Stomach (tissue), 9 donors: Measurements from ENCODE around the gene MEGF9. TPM values are rescaled to one million over a fixed set of nuclear protein-coding genes. Genes with fewer than 3 reads are reported as not detected.

Experiments
- DNase-seq, 2 donors: peaks; one replicate each; pipeline versions ENCODE4 v3.0.0 to v3.0.0-alpha.2; 2013 to 2019
- H3K27ac ChIP-seq, 5 donors: fragments of 200-600 bp in 4 of 5; sonication (generic) in 4 of 5; one replicate each; pipeline ENCODE4 v1.5.1; 2013 to 2019; ENCODE audit warnings: mild to moderate bottlenecking in 1 of 5, moderate library complexity in 1 of 5
- H3K27me3 ChIP-seq, 3 donors: fragments of 200-600 bp; sonication (generic); one replicate each; pipeline ENCODE4 v1.5.1; 2017 to 2019; ENCODE audit warnings: mixed run types in 1 of 3
- H3K36me3 ChIP-seq, 4 donors: fragments of 200-600 bp; sonication (generic); 1 replicate in 3 of 4; 2 replicates in 1 of 4; pipeline ENCODE4 v1.5.1; 2016 to 2019
- H3K4me1 ChIP-seq, 4 donors: fragments of 200-600 bp; sonication (generic); one replicate each; pipeline ENCODE4 v1.5.1; 2016 to 2019
- H3K4me3 ChIP-seq, 4 donors: fragments of 200-600 bp; sonication (generic) in 3 of 4; one replicate each; pipeline ENCODE4 v1.5.1; 2016 to 2019; ENCODE audit warnings: mild to moderate bottlenecking in 1 of 4
- H3K9me3 ChIP-seq, 4 donors: fragments of 200-600 bp; sonication (generic); one replicate each; pipeline ENCODE4 v1.5.1; 2016 to 2019
- EP300 ChIP-seq: sonication (generic); formaldehyde crosslinking; IDR thresholded peaks from one replicate; pipeline ENCODE4 v1.6.1; 2017; ENCODE audit warnings: antibody characterized with exemption
- POLR2A ChIP-seq, 4 donors: fragments of 450-650 bp; IDR thresholded peaks; one replicate each; pipeline ENCODE4 v1.6.1; 2016; ENCODE audit warnings: antibody characterized with exemption in 4 of 4, control low read depth in 2 of 4, mild to moderate bottlenecking in 1 of 4, moderate library complexity in 1 of 4
- POLR2AphosphoS5 ChIP-seq, 3 donors: sonication (generic); formaldehyde crosslinking; IDR thresholded peaks; one replicate each; pipeline ENCODE4 v1.6.1; 2016; ENCODE audit warnings: antibody characterized with exemption in 3 of 3
- WGBS, 5 donors: extraction: QIAGEN DNeasy Blood & Tissue Kit in 3 of 5; methylation state at CpG; one replicate each; pipeline versions ENCODE4 v1.1.5 to v1.1.7; 2013 to 2018; 5-methylcytosine and 5-hydroxymethylcytosine counted together
- intact Hi-C: fragments of 100-400 bp; cut with DNase I; formaldehyde crosslinking; loops from one replicate; pipeline ENCODE4 v1.15.1; 2023; ENCODE audit warnings: low total_unique reads
- polyA plus RNA-seq, 3 donors: library from polyadenylated mRNA; stranded (reverse); fragments of 200-250 nt; gene quantifications; one replicate each; pipeline ENCODE4 v1.2.3, GENCODE V29; 2013
- total RNA-seq, 5 donors: library from RNA; depleted of rRNA; stranded (reverse); fragments of >200 nt; gene quantifications; one replicate each; pipeline versions ENCODE4 v1.1.0 to v1.2.3, GENCODE V29; 2014 to 2016
- TF ChIP-seq, protein P1 (sequence below), 7 experiments: fragments of 450-650 bp in 4 of 7; fragments of 200-600 bp in 3 of 7; sonication (generic) in 3 of 7; IDR thresholded peaks; one replicate each; pipeline ENCODE4 v1.5.1; 2016 to 2019; ENCODE audit warnings: antibody characterized with exemption in 7 of 7, control low read depth in 2 of 7, mild to moderate bottlenecking in 1 of 7
- donor health status: healthy with polysubstance abuse.
- donor health status: Bipolar disorder and iron deficiency.
- donor health status: healthy.

The MEGF9 gene
- total and polyA plus RNA-seq, 8 donors = 3.5 to 26.8 (median 8.1) TPM

DNA sequence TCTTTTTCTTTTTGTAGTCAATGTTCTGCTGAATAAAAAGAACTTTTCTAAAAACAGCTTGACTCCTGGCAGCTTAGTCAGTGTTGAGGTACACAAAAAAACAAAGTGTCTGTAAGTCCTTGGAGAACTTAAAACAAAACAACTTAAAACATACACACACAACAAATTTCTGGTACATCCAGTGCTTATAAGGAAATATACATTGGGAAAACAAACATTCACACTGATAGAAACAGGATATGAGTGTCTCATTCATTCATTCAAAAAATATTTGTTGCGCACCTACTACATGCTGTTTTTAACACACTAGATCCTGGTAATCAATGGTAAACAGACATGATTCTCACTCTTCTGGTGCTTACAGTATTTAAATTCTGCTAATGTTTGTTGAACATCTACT lies 27.4 kb upstream of the MEGF9 start:
- TF ChIP-seq, protein P1, sequence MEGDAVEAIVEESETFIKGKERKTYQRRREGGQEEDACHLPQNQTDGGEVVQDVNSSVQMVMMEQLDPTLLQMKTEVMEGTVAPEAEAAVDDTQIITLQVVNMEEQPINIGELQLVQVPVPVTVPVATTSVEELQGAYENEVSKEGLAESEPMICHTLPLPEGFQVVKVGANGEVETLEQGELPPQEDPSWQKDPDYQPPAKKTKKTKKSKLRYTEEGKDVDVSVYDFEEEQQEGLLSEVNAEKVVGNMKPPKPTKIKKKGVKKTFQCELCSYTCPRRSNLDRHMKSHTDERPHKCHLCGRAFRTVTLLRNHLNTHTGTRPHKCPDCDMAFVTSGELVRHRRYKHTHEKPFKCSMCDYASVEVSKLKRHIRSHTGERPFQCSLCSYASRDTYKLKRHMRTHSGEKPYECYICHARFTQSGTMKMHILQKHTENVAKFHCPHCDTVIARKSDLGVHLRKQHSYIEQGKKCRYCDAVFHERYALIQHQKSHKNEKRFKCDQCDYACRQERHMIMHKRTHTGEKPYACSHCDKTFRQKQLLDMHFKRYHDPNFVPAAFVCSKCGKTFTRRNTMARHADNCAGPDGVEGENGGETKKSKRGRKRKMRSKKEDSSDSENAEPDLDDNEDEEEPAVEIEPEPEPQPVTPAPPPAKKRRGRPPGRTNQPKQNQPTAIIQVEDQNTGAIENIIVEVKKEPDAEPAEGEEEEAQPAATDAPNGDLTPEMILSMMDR (IDR thresholded peaks at IDR 0.05) = no peak
- TF ChIP-seq POLR2A (IDR thresholded peaks at IDR 0.05) = no peak
- TF ChIP-seq POLR2AphosphoS5 (IDR thresholded peaks at IDR 0.05) = no peak
- no peak for TF ChIP-seq EP300
- Histone ChIP-seq H3K4me3 (no peak overlapping the region), H3K27me3 (no peaks in the 10 kb centered on the region), H3K27ac (no peak overlapping the region), H3K4me1 (peaks cover 0 to 7% (median 0%) of the 10 kb centered on the region in 4 donors), H3K36me3 (no peaks in the 10 kb centered on the region), H3K9me3 (no peaks in the 10 kb centered on the region)
- 89 to 97% (median 90%) methylated on average over 1 of the region's 1 CpG for WGBS, 5 donors
- intact Hi-C loops = no loop called here
- no peak for DNase-seq

DNA sequence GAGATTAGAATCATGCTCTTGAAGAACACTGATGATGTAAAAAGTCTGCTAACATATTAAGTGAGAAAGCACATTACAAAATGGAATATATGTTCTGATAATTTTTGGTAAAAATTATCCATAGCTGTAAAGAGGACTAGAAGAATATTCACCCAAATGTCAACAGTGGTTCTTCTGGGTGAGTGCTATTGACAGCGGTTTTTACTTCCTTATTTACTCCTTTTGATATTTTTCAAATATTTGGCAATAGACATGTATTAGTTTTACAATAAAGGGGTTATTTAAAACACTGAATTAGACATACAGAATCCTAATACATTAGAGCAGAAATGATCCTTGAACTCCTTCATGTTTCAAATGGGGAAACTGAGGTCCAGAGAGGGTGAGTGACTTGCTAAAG lies 26.9 kb upstream of the MEGF9 start:
- TF ChIP-seq, protein P1 (IDR thresholded peaks at IDR 0.05) = no peak
- no peak for TF ChIP-seq EP300
- no peak for TF ChIP-seq POLR2A (IDR thresholded peaks at IDR 0.05)
- no peak for TF ChIP-seq POLR2AphosphoS5 (IDR thresholded peaks at IDR 0.05)
- Histone ChIP-seq H3K27ac (no peak overlapping the region), H3K4me3 (no peak overlapping the region), H3K9me3 (no peaks in the 10 kb centered on the region), H3K4me1 (peaks cover 0 to 8% (median 0%) of the 10 kb centered on the region in 4 donors), H3K36me3 (no peaks in the 10 kb centered on the region), H3K27me3 (no peaks in the 10 kb centered on the region)
- no peak for DNase-seq
- 23 to 48% (median 42%) methylated on average over 1 of the region's 1 CpG for WGBS, 5 donors
- intact Hi-C loops = no loop called here

DNA sequence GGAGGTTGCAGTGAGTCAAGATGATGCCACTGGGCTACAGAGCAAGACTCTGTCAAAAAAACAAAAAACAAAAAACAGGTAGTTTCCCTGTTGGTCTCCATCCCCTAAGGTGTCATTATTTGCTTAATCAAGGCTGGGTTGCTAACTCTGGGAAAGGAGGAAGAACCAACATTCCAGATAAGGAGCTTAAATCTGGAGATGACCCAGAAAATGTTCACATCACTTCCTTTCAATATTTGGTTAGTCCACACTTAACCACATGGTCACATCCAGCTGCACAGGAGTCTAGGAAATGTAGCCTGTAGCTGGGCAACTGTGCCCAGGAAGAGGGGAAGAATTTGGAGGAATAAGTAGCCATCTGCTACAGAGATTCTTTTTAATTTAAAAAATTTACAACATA lies 25.9 kb upstream of the MEGF9 start:
- TF ChIP-seq EP300 = no peak
- TF ChIP-seq, protein P1 (IDR thresholded peaks at IDR 0.05) = no peak
- TF ChIP-seq POLR2AphosphoS5 (IDR thresholded peaks at IDR 0.05) = no peak
- TF ChIP-seq POLR2A (IDR thresholded peaks at IDR 0.05) = no peak
- peaks cover 1 to 18% (median 9%) of the 10 kb centered on the region in 4 donors for H3K4me1 ChIP-seq
- no peak overlapping the region for H3K4me3 ChIP-seq
- no peaks in the 10 kb centered on the region for H3K27me3 ChIP-seq
- H3K9me3 ChIP-seq = no peaks in the 10 kb centered on the region
- intact Hi-C loops = no loop called here
- no peak for DNase-seq
- H3K27ac ChIP-seq = no peak overlapping the region
- H3K36me3 ChIP-seq = no peaks in the 10 kb centered on the region

DNA sequence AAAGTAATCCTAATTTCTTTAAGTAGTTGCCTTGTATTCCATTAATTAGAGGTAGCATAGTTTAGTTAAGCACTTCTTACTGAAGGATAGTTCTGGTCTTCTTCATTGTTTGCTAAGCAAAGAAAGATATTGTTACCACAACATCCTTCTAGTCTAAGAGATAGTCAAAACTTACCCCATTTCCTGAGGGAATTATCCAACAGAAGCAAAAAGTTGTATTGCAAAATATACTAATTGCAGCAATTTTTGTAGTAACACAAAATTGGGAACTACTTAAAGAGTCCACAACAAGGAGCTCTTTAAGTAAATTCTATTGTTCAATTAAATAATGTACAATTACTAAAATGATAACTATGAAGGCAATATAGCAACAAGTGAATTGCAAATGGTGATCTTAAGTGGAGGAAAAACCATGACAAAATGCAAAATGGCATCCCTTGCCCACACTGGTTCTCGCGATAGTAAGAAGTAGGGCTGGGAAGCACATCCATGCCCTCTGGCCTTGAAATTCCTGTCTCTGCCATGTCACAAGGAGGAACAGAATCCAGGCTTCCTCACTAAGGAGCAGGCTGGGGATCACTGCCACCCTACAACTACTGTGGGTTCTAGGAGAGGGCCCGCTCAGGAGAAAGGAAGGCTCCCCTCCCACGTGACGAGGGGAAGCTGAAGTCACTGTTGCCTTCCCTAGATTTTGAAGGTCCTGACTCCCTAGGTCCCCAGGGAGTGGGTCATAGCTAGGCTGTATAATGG lies 23.3 kb upstream of the MEGF9 start:
- no peak for DNase-seq
- intact Hi-C loops = no loop called here
- Histone ChIP-seq H3K27me3 (no peaks in the 10 kb centered on the region), H3K9me3 (no peaks in the 10 kb centered on the region), H3K4me1 (peaks cover 10 to 44% (median 26%) of the 10 kb centered on the region in 4 donors), H3K36me3 (no peaks in the 10 kb centered on the region), H3K4me3 (no peak overlapping the region), H3K27ac (peak overlapping the region in 2 of 5 donors; percentile 11 to 86)
- WGBS, 5 donors = 87 to 100% (median 96%) methylated on average over 5 of the region's 5 CpGs
- TF ChIP-seq, protein P1 (IDR thresholded peaks at IDR 0.05) = no peak
- TF ChIP-seq POLR2AphosphoS5 (IDR thresholded peaks at IDR 0.05) (no peak), POLR2A (IDR thresholded peaks at IDR 0.05) (no peak), EP300 (no peak)
